GM18519 (cell line): ENCODE measurements around the gene PRKCH.
"Not testable (repeated sequence)": the region's sequence is repeated elsewhere in the genome, so short reads cannot be mapped to it uniquely, and the experiment has no call there.

Experiments used
- ATAC-seq: cut with Tn5 transposase; IDR thresholded peaks from one replicate; pipeline ENCODE4 v1.9.1; 2021; ENCODE audit warnings: mild to moderate bottlenecking, moderate library complexity; ENCODE audit not compliant: unreplicated experiment, low FRiP score

The PRKCH gene

DNA sequence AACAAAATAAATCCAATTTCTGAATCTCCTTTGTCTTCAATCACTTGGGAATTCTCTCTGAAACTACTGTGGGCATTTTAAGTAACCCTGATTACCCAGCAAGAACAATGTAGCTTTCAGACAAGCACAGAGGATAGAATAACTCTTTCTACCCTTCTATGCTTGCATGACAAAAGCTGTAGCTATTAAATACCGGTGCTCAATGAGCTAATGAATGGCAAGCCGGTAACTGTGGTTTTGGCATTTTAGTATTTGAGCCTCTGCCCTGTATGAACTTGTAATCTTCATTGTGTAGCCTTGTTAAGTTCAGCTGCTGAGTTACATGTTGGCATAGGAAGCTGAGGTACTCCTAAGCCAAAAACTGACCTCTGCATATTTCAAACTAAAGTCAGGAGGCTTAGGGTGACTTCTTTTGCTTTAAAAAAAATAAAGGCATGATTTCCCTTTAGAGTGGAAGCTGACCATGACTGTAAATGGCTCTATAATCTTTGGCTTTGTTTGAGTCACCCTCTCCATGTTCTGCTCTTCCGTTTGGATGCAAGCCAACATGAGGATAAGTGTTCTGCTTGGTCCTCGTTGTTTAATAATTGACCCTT is 202.9 kb downstream of the PRKCH start:
- ATAC-seq: no peak

- ATAC-seq: no peak
These were observed 203.5 kb downstream of the PRKCH start for GRCh38 chr14:61524936-61525292.

- peak; percentile 75 for ATAC-seq
These were observed 204.1 kb downstream of the PRKCH start for GRCh38 chr14:61525293-61526011.

GRCh38 chr14:61526405-61527312 is 205.3 kb downstream of the PRKCH start:
- ATAC-seq: no peak

GRCh38 chr14:61527325-61528100 is 206.1 kb downstream of the PRKCH start:
- ATAC-seq: no peak

GRCh38 chr14:61528591-61529021 is 207.2 kb downstream of the PRKCH start:
- no peak for ATAC-seq

DNA sequence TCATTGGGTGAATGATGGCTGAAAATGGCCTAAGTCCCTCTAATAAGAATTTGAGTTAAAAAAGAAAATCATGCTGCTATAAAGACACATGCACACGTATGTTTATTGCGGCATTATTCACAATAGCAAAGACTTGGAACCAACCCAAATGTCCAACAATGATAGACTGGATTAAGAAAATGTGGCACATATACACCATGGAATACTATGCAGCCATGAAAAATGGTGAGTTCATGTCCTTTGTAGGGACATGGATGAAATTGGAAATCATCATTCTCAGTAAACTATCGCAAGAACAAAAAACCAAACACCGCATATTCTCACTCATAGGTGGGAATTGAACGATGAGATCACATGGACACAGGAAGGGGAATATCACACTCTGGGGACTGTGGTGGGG is 208.0 kb downstream of the PRKCH start:
- ATAC-seq: not testable (repeated sequence)

GRCh38 chr14:61530296-61530695 is 208.9 kb downstream of the PRKCH start:
- no peak for ATAC-seq

- ATAC-seq: no peak
These were observed 209.5 kb downstream of the PRKCH start for GRCh38 chr14:61530896-61531295.

- no peak for ATAC-seq
These were observed 210.2 kb downstream of the PRKCH start for GRCh38 chr14:61531465-61532122.

DNA sequence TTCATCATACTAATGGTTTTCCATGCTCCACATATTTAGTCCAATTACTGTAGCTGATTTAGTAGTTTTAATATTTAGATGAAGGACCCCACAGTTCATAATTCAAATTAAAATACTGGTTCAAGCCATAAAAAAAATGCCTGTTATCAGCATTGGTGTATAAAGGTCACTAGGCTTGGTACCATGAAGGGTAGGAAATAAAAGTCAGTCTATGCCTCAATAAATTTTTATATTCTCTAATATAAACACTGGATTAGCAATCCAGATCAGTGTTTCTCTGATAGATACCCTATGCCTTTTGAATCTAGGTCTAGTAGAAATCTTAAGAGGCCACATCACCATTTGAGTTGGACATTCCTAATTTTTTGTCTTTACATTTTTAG is 210.7 kb downstream of the PRKCH start:
- ATAC-seq: no peak

DNA sequence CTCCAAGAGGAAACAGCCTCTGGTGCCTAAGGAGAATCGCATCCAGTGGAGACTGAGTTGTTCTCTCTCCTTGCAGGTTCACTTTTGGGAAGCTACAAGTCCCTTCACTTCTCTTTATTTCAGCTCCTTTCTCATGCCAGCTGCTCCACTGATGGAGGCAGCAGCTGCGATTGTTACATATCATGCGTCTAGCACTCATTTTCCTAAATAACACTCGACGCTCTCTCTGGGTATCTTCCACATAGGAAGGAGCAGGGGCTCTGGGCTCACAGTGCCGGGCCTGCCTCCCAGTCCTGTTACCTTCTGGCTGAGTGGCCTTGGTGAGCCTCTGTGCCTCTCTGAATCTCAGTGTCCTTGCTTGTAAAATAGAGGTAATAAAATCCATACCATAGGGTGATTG is 211.4 kb downstream of the PRKCH start:
- ATAC-seq: no peak

GRCh38 chr14:61533513-61534255 is 212.3 kb downstream of the PRKCH start:
- no peak for ATAC-seq

- ATAC-seq: no peak
These were observed 213.7 kb downstream of the PRKCH start for GRCh38 chr14:61535032-61535431.

GRCh38 chr14:61535458-61535857 is 214.1 kb downstream of the PRKCH start:
- no peak for ATAC-seq

DNA sequence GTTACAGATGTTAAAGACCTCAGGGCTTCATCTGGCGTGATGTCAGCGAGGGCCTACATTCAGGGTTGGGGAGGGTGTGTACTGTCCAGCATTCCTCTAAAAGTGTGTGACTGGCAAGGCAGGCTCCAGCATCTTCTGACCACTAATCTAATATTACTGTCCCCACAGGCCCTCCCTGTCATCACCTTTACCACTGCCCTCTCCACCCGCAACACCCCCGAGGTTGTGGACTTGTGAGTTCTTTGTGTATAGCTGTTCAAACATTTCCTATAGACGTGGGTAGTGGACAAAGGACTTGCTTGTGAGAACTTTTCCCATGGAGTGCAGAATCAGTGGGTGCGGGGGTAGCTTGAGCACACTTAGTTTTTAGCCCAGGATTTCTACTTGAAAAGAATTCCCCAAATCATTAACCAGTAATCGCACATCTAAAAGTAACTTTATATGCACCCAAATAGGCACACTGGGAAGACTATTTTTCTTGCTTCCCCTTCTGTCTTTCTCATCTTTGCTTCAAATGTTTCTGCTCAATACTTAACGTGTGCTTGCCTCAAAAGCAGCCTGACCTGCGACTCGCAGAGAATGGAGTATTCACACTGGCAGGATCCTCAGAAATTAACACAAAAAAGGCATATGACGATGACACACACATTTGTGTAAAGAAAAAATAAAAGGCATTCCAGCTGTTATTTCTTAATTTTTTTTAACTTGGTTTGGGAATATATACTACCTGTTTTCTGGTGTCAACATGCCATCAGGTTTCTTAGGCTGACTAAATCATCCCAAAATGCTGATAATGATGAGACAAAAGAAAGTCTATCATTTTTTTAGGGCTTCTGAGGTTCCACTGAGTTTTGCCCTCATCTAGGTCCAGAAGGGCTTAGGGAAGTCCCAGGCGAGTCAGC is 215.5 kb downstream of the PRKCH start:
- ATAC-seq: no peak

DNA sequence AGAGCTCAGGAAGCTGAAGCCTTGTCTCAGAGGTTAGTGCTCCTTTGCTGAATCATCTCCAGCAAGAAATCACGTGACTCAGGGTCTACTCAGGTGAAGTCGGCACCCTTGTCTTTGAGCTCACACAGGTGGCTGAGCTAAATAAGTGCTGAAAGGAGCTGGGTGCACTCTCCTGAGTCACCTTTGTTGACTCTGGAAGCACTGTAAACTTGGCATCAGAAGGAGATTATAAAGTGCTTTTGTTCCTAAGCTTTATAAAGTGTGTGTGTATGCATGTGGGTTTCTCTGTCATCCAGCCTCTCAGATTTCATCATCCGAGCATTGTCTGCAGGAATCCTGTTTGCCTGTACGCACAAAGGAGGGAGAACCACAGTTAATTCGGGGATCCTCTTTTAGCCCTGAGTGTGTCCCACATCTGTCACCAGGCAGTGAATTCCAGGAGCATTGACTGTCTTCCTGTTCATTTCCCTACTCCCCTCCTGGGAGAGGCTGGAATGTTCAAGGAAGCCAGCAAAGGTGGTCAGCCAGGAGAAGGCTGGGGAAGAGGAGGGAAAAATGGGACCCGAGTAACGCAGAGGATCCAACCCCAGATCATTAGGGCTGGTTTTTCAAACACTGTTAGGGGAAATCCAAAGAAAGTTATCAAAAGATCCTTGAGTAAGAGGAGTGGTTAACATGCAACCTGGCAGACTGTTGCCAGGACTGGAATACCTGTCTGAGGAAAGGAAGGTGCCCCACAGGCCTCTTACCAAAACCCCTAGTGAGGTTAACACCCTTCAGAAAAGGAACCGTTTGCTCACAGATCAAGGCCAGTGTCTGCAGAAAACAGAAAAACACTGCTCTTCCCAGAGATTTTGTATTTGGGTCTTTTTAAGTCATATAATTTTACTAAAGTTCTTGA is 216.4 kb downstream of the PRKCH start:
- ATAC-seq: no peak
